GM19328 (cell line): ENCODE data around the gene PRKAG3.
"Not testable (repeated sequence)": the region's sequence is repeated elsewhere in the genome, so short reads cannot be mapped to it uniquely, and the experiment has no call there.

Source experiments
- ATAC-seq: cut with Tn5 transposase; IDR thresholded peaks from one replicate; pipeline ENCODE4 v1.9.1; 2021; ENCODE audit warnings: mild to moderate bottlenecking, moderate library complexity; ENCODE audit not compliant: unreplicated experiment

PRKAG3 gene

GRCh38 chr2:218844334-218844733, 12.7 kb upstream of the PRKAG3 start:
- not testable (repeated sequence) for ATAC-seq

DNA sequence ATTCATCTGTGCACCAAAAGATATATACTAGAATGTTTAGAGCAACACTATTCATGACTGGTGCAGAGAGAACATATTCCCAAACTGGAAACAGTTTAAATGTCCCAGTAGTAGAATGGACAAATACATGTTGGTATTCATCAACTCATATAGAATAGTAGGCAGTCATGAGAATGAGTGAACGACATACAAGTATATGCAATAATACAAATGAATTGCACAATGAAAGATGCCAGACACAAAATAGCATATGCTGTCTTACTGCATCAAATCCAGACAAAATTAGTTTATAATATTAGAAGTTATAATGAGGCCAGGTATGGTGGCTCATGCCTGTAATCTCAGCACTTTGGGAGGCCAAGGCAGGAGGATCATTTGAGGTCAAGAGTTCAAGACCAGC, 8.3 kb upstream of the PRKAG3 start:
- no peak for ATAC-seq

GRCh38 chr2:218839430-218839829, 7.8 kb upstream of the PRKAG3 start:
- no peak for ATAC-seq

GRCh38 chr2:218837495-218837894, 5.9 kb upstream of the PRKAG3 start:
- no peak for ATAC-seq

DNA sequence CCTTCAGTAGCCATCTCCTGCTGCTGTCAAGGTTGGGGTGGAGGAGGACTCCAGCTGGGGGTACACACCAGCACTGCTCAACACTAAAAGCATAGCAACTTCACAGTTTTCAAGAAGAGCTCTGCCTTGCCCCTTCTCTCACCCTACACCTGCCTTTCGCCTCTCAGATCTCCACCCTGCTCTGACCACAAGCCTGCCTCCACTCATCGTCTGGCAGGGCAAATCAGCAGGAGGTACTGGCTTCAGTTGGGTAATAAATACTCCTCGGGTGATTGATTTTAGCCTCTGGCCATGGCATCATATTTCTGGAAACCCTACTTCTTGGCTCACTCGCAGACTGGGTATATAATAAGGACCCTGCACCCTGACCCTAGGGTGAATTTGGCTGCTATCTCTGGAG, 3.1 kb upstream of the PRKAG3 start:
- ATAC-seq: no peak

DNA sequence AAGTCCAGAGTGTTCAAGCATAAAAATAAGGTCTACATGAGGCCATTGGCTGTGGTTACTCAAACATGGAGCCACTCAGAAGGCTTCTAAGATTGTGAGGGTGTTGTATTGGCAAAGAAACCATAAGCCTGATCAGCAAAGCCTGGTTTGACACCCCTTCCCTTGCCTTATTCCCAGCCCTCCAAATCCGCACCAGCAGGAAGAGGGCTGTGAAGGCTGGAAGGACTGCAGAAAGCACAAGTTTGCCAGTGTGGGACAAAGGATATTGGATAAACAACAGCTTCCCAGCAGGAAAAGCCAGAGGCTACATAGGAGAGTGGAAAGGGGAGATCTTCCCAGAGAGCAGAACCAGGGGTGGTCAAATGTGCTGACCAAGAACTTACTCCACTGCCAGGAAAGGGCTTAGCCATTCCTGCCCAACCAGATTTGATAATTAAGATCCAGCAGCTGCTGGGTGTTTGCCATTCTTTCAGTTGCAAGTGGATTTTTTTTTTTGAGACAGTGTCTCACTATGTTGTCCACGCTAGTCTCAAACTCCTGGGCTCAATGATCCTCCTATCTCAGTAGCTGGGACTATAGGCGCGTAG, 1.5 kb upstream of the PRKAG3 start:
- no peak for ATAC-seq

- no peak for ATAC-seq
Observed at GRCh38 chr2:218832520-218832919, 917 bp upstream of the PRKAG3 start.

GRCh38 chr2:218832081-218832480, 478 bp upstream of the PRKAG3 start:
- no peak for ATAC-seq

- no peak for ATAC-seq
Observed at GRCh38 chr2:218830526-218831306, 887 bp downstream of the PRKAG3 start.

DNA sequence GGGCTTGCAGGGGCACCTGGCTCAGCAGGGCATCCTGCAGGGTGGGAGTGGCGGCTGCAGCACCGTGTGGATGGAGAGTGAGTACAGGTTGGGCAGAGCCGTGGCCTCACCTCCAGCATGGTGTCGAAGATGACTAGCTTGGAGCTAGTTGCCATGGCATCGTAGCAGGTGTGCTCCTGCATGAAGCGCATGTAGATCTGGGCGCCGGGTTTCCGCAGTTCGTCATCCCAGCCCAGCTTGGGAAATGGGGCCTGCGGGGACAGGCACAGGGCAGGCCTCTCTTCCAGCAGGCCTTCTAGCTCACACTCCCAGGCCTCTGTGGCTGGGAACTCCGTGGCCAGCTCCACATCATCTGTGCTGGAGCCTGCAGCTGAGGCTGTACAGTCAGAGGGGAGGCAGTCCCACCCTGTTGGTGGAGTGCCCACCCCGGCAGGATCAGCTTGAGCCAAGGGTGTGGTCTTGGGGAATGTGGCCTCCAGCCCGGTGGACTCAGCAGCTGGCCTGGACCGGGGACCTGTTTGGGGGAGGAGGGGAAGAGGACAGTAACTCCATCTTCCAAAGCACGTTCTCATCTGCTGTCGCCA, 1.6 kb downstream of the PRKAG3 start:
- ATAC-seq: no peak

DNA sequence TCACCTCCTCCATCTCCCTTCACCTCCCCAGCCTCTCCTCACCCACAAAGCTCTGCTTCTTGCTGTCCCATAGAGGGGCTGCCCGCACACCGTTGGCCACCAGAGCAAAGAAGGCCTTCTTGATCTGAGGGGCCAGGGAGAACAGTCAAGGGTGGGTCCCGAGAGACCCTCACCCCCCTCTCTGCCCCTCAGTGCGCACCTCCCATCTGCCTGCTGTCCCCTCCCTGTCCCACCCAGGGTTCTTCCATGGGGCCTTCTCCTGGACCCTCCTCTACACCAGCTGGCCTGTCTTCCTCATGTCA, 3.2 kb downstream of the PRKAG3 start:
- ATAC-seq: no peak

GRCh38 chr2:218827701-218828476, 3.7 kb downstream of the PRKAG3 start:
- no peak for ATAC-seq

- ATAC-seq: no peak
Observed at GRCh38 chr2:218826791-218827190, 4.8 kb downstream of the PRKAG3 start.

DNA sequence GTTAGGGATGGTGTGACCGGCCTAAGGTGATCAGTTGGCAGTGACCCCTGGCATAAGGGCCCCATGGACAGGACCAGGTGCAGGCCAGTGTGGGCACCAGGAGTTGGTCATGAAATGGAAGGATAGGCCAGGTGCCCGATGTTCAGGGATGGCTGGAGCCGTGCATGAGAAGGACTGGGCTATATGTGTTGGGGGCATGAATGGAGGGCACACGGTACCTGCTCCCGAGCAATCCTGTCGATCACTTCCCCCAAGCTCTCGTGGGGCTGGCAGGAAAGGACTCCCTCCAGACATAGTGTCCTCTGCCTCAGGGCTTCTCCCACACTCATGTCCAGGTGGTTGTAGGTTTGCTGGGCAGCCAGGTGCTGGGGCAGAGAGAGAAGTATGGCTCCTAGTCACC, 7.6 kb downstream of the PRKAG3 start:
- ATAC-seq: no peak

DNA sequence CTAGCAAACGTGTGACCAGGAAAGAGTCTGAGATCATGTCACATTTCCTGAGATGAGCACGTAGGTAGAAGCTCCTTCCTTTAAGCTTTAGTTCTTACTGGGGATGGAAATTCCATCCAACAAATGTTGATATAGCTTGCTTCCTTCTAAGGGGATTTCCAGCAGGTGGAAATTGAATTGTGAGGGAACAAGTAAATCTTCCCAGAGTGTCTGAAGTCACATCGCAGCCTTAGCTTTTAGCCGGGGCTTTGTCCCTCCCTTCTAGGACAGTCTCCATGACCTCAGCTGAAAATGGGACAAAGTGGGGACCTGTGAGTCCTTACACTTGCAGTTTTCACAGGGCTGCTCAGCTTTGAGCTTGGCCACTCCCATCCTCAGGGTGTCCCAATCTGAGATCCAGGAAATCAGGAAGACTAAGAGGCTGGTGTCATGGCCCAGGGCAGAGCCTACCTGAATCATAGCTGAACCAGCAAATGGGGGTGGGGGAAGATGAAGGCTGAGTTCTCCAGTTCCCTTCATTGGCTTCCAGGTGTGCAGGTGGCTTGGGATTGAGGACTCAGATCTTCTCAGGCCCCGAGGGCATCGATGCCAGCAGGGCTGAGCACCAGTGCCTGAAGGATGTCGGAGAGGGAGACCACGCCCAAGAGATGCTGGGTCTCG, 8.3 kb downstream of the PRKAG3 start:
- no peak for ATAC-seq

- ATAC-seq: no peak
Observed at GRCh38 chr2:218822622-218823021, 9.0 kb downstream of the PRKAG3 start.

- ATAC-seq: no peak
Observed at GRCh38 chr2:218821605-218822211, 9.9 kb downstream of the PRKAG3 start.

GRCh38 chr2:218820746-218821369, 10.7 kb downstream of the PRKAG3 start:
- no peak for ATAC-seq

GRCh38 chr2:218819093-218819492, 12.5 kb downstream of the PRKAG3 start:
- no peak for ATAC-seq

- no peak for ATAC-seq
Observed at GRCh38 chr2:218816561-218817011, 15.0 kb downstream of the PRKAG3 start.
